ENCODE data around the gene TSC2. TPM values are rescaled to one million over a fixed set of nuclear protein-coding genes. Genes with fewer than 3 reads are reported as not detected.

The TSC2 gene
- total and polyA plus RNA-seq, 8 donors, result 40.8 to 369 (median 76.0) TPM

GRCh38 chr16:2057438-2057837 lies 9.7 kb downstream of the TSC2 start:
- Histone ChIP-seq H3K36me3 (peaks cover 47 to 99% (median 94%) of the 10 kb centered on the region in 4 donors), H3K9me3 (no peaks in the 10 kb centered on the region), H3K4me1 (peaks cover 5 to 12% (median 10%) of the 10 kb centered on the region in 4 donors), H3K27ac (no peak overlapping the region), H3K27me3 (no peaks in the 10 kb centered on the region), H3K4me3 (no peak overlapping the region)
- intact Hi-C loops (cut with DNase I; ENCODE audit: low total_unique reads), result no loop called here
- no peak for TF ChIP-seq EP300 (IDR thresholded peaks at IDR 0.05)
- TF ChIP-seq POLR2AphosphoS5 (IDR thresholded peaks at IDR 0.05), result no peak
- TF ChIP-seq POLR2A (IDR thresholded peaks at IDR 0.05), result no peak
- no peak for TF ChIP-seq CTCF (IDR thresholded peaks at IDR 0.05)
- WGBS, 5 donors, result 91 to 94% (median 93%) methylated on average over 8 to 10 of the region's 10 CpGs
- DNase-seq, result no peak

GRCh38 chr16:2058420-2058819 lies 10.6 kb downstream of the TSC2 start:
- DNase-seq, result no peak
- Histone ChIP-seq H3K27me3 (no peaks in the 10 kb centered on the region), H3K4me3 (no peak overlapping the region), H3K4me1 (peaks cover 5 to 12% (median 10%) of the 10 kb centered on the region in 4 donors), H3K36me3 (peaks cover 48 to 99% (median 94%) of the 10 kb centered on the region in 4 donors), H3K9me3 (no peaks in the 10 kb centered on the region), H3K27ac (no peak overlapping the region)
- intact Hi-C loops (cut with DNase I; ENCODE audit: low total_unique reads), result no loop called here
- 83 to 90% (median 88%) methylated on average over 12 to 13 of the region's 13 CpGs for WGBS, 5 donors
- TF ChIP-seq POLR2AphosphoS5 (IDR thresholded peaks at IDR 0.05), result no peak
- no peak for TF ChIP-seq EP300 (IDR thresholded peaks at IDR 0.05)

GRCh38 chr16:2058872-2059271 lies 11.1 kb downstream of the TSC2 start:
- H3K9me3 ChIP-seq, result no peaks in the 10 kb centered on the region
- no peak overlapping the region for H3K27ac ChIP-seq
- TF ChIP-seq POLR2AphosphoS5 (IDR thresholded peaks at IDR 0.05) (no peak), CTCF (IDR thresholded peaks at IDR 0.05) (no peak), EP300 (IDR thresholded peaks at IDR 0.05) (no peak), POLR2A (IDR thresholded peaks at IDR 0.05) (no peak)
- DNase-seq, result no peak
- H3K36me3 ChIP-seq, result peaks cover 51 to 99% (median 94%) of the 10 kb centered on the region in 4 donors
- WGBS, 5 donors, result 95 to 97% (median 96%) methylated on average over 10 of the region's 10 CpGs
- no peak overlapping the region for H3K4me3 ChIP-seq
- intact Hi-C loops (cut with DNase I; ENCODE audit: low total_unique reads), result no loop called here
- peaks cover 5 to 12% (median 10%) of the 10 kb centered on the region in 4 donors for H3K4me1 ChIP-seq
- H3K27me3 ChIP-seq, result no peaks in the 10 kb centered on the region

GRCh38 chr16:2060346-2060745 lies 12.6 kb downstream of the TSC2 start:
- intact Hi-C loops (cut with DNase I; ENCODE audit: low total_unique reads), result no loop called here
- H3K36me3 ChIP-seq, result peaks cover 53 to 99% (median 93%) of the 10 kb centered on the region in 4 donors
- WGBS, 5 donors, result 87 to 95% (median 91%) methylated on average over 16 to 17 of the region's 17 CpGs
- H3K4me1 ChIP-seq, result peaks cover 0 to under 1% (median 0%) of the 10 kb centered on the region in 4 donors
- no peak overlapping the region for H3K4me3 ChIP-seq
- no peak for DNase-seq
- no peak overlapping the region for H3K27ac ChIP-seq
- TF ChIP-seq CTCF (IDR thresholded peaks at IDR 0.05) (no peak), POLR2A (IDR thresholded peaks at IDR 0.05) (no peak), POLR2AphosphoS5 (IDR thresholded peaks at IDR 0.05) (no peak), EP300 (IDR thresholded peaks at IDR 0.05) (no peak)
- H3K27me3 ChIP-seq, result no peaks in the 10 kb centered on the region
- H3K9me3 ChIP-seq, result no peaks in the 10 kb centered on the region

GRCh38 chr16:2061023-2061422 lies 13.2 kb downstream of the TSC2 start:
- intact Hi-C loops (cut with DNase I; ENCODE audit: low total_unique reads), result no loop called here
- H3K27me3 ChIP-seq, result no peaks in the 10 kb centered on the region
- H3K4me1 ChIP-seq, result no peaks in the 10 kb centered on the region
- TF ChIP-seq POLR2AphosphoS5 (IDR thresholded peaks at IDR 0.05), result no peak
- no peak for TF ChIP-seq CTCF (IDR thresholded peaks at IDR 0.05)
- TF ChIP-seq POLR2A (IDR thresholded peaks at IDR 0.05), result no peak
- TF ChIP-seq EP300 (IDR thresholded peaks at IDR 0.05), result no peak
- H3K4me3 ChIP-seq, result no peak overlapping the region
- WGBS, 5 donors, result 93 to 98% (median 96%) methylated on average over 17 to 18 of the region's 18 CpGs
- peaks cover 53 to 100% (median 96%) of the 10 kb centered on the region in 4 donors for H3K36me3 ChIP-seq
- no peak overlapping the region for H3K27ac ChIP-seq
- no peak for DNase-seq
- no peaks in the 10 kb centered on the region for H3K9me3 ChIP-seq
